Stimulated activated naive CD4-positive, alpha-beta T cell (primary cell): Measurements from ENCODE around the gene ITPKB.
A peak's percentile ranks its signal among the peaks of the same experiment; 100 is the strongest.

Source experiments
- DNase-seq, 6 experiments: peaks; one replicate each; lab custom pipeline; 2025; lab: John Stamatoyannopoulos, UW

ITPKB gene

GRCh38 chr1:226706684-226707083, 32.4 kb downstream of the ITPKB start:
- DNase-seq: no peak

- DNase-seq: no peak
Measured at GRCh38 chr1:226704169-226704937, 34.7 kb downstream of the ITPKB start.

GRCh38 chr1:226702957-226703831, 35.9 kb downstream of the ITPKB start:
- DNase-seq: peak; percentile 74 to 86 (median 78)

GRCh38 chr1:226702318-226702956, 36.6 kb downstream of the ITPKB start:
- DNase-seq: no peak

- no peak for DNase-seq
Measured at GRCh38 chr1:226700861-226701260, 38.2 kb downstream of the ITPKB start.

- DNase-seq: no peak
Measured at GRCh38 chr1:226699166-226699565, 39.9 kb downstream of the ITPKB start.

- DNase-seq: no peak
Measured at GRCh38 chr1:226698659-226699058, 40.4 kb downstream of the ITPKB start.

GRCh38 chr1:226697929-226698544, 41.0 kb downstream of the ITPKB start:
- DNase-seq: no peak

GRCh38 chr1:226697151-226697928, 41.7 kb downstream of the ITPKB start:
- peak in 2 of 6 experiments; percentile 58 to 61 for DNase-seq

GRCh38 chr1:226696547-226696946, 42.5 kb downstream of the ITPKB start:
- no peak for DNase-seq

GRCh38 chr1:226695335-226695900, 43.7 kb downstream of the ITPKB start:
- no peak for DNase-seq

- DNase-seq: no peak
Measured at GRCh38 chr1:226692823-226693222, 46.3 kb downstream of the ITPKB start.

GRCh38 chr1:226692051-226692792, 46.9 kb downstream of the ITPKB start:
- DNase-seq: no peak

GRCh38 chr1:226691247-226691646, 47.8 kb downstream of the ITPKB start:
- peak; percentile 44 to 78 (median 60) for DNase-seq

GRCh38 chr1:226690460-226690982, 48.6 kb downstream of the ITPKB start:
- DNase-seq: peak; percentile 46 to 87 (median 78)

- DNase-seq: no peak
Measured at GRCh38 chr1:226688808-226689207, 50.3 kb downstream of the ITPKB start.

GRCh38 chr1:226688056-226688748, 50.9 kb downstream of the ITPKB start:
- no peak for DNase-seq

- DNase-seq: peak in 5 of 6 experiments; percentile 27 to 49 (median 39)
Measured at GRCh38 chr1:226687426-226687825, 51.7 kb downstream of the ITPKB start.
